ENCODE results near the gene MPHOSPH8. TPM values are rescaled to one million over a fixed set of nuclear protein-coding genes. Genes with fewer than 3 reads are reported as not detected.

MPHOSPH8 gene
- total RNA-seq, 4 donors from 2014 or later = 41.2 to 53.8 (median 49.3) TPM

DNA sequence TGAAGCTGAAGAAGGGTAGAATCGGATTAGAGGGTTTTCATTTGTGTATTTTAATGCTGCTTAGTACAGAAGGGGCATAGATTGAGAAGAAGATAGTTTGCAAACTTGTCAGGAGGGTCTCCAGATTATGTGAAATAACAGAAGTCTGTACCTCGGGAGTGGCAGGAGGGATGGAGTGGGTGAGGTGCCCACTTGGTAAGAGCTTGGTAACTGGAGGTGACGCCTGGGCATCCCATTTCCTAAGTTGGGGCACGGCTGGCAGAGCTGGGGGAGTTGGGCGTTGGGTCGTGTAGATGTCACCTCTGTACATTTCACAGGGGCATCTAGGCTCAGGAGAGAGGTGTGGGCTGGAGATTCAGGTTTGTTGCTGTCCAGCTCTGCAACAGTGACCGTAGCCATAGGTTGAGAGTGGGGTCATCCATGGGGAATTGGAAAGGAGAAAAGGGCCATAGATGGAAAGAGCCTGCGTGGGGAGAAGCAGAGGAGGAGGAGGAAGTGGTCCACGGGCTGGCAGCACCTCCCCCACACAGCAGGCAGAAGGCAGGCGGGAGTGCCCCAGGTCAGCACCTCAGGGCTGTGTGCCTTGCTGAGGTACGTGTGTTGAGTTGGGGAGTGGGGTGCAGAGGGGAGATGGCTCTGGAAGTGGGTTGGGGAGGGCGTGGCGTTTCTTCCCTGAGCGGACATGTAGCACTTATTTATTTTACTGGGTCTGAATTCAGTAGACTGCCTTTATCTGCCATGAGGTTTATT is 31.2 kb downstream of the MPHOSPH8 start:
- DNase-seq (ENCODE audit: low spot score in 2 of 2) = no peak
- no peak overlapping the region for H3K27ac ChIP-seq
- H3K36me3 ChIP-seq = peaks cover 2 to 98% (median 51%) of the 10 kb centered on the region in 3 donors
- no peak overlapping the region for H3K4me3 ChIP-seq
- TF ChIP-seq, protein P1, sequence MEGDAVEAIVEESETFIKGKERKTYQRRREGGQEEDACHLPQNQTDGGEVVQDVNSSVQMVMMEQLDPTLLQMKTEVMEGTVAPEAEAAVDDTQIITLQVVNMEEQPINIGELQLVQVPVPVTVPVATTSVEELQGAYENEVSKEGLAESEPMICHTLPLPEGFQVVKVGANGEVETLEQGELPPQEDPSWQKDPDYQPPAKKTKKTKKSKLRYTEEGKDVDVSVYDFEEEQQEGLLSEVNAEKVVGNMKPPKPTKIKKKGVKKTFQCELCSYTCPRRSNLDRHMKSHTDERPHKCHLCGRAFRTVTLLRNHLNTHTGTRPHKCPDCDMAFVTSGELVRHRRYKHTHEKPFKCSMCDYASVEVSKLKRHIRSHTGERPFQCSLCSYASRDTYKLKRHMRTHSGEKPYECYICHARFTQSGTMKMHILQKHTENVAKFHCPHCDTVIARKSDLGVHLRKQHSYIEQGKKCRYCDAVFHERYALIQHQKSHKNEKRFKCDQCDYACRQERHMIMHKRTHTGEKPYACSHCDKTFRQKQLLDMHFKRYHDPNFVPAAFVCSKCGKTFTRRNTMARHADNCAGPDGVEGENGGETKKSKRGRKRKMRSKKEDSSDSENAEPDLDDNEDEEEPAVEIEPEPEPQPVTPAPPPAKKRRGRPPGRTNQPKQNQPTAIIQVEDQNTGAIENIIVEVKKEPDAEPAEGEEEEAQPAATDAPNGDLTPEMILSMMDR (IDR thresholded peaks at IDR 0.05) = no peak
- TF ChIP-seq POLR2A (IDR thresholded peaks at IDR 0.05) (no peak), EP300 (IDR thresholded peaks at IDR 0.05) (no peak)
- no peaks in the 10 kb centered on the region for H3K27me3 ChIP-seq
- H3K4me1 ChIP-seq = no peaks in the 10 kb centered on the region
- WGBS, 2 donors = 80 to 83% methylated on average over 14 of the region's 14 CpGs
- no peaks in the 10 kb centered on the region for H3K9me3 ChIP-seq

DNA sequence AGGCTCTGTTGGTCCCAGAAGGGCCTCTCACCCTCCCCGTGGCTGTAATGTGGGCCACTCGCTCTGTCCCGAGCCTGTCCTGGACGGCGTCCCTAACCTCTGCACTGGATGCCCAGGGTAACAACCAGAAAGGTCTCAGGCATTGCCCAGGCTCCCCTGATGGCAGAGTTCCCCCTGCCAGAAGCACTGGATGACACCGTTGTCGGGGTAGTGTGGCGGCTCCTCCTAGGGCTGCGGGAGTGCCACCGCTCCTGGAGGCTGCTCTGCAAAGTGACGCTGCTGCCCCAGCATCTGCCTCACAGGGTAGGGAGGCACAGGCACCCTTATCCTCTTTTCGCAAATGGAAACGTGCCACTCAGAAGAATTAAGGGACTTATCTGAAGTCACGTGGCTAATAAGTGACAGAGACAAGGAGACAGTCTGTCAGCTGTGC is 32.0 kb downstream of the MPHOSPH8 start:
- H3K27ac ChIP-seq = no peak overlapping the region
- WGBS, 2 donors = 79 to 85% methylated on average over 13 to 14 of the region's 14 CpGs
- no peaks in the 10 kb centered on the region for H3K4me1 ChIP-seq
- peaks cover 2 to 100% (median 58%) of the 10 kb centered on the region in 3 donors for H3K36me3 ChIP-seq
- no peak for TF ChIP-seq EP300 (IDR thresholded peaks at IDR 0.05)
- no peak for TF ChIP-seq POLR2A (IDR thresholded peaks at IDR 0.05)
- TF ChIP-seq, protein P1 (IDR thresholded peaks at IDR 0.05) = no peak
- DNase-seq (ENCODE audit: low spot score in 2 of 2) = no peak
- H3K27me3 ChIP-seq = no peaks in the 10 kb centered on the region
- H3K9me3 ChIP-seq = no peaks in the 10 kb centered on the region
- H3K4me3 ChIP-seq = no peak overlapping the region

DNA sequence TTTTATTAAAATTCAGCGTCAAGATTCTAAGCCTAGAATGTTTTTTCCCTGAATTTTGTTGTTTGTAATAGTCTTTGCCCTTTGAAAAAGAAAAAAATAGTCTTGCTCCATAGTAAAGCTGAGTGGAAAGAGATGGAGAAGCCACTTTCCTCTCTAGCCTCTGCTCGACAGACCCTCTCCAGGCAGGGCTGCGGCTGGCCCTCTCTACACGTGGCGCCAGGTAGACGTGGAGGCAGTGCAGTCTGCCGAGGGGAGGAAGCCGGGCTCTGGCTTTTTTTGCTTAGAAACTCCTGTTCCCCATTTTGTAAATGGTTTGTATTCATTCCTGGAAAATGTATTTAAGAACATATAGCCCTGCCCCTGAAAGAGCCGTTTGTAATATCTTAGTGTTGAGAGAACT is 35.3 kb downstream of the MPHOSPH8 start:
- H3K27me3 ChIP-seq = no peaks in the 10 kb centered on the region
- H3K4me3 ChIP-seq = no peak overlapping the region
- WGBS, 2 donors = 89 to 91% methylated on average over 9 of the region's 9 CpGs
- H3K4me1 ChIP-seq = peaks cover 0 to 7% (median 0%) of the 10 kb centered on the region in 4 donors
- H3K27ac ChIP-seq = no peak overlapping the region
- no peak for DNase-seq (ENCODE audit: low spot score in 2 of 2)
- no peaks in the 10 kb centered on the region for H3K9me3 ChIP-seq
- TF ChIP-seq EP300 (IDR thresholded peaks at IDR 0.05) (no peak), POLR2A (IDR thresholded peaks at IDR 0.05) (no peak)
- TF ChIP-seq, protein P1 (IDR thresholded peaks at IDR 0.05) = no peak
- peaks cover 2 to 98% (median 46%) of the 10 kb centered on the region in 3 donors for H3K36me3 ChIP-seq

GRCh38 chr13:19670147-19670546 is 36.7 kb downstream of the MPHOSPH8 start:
- Histone ChIP-seq H3K4me3 (no peak overlapping the region), H3K9me3 (no peaks in the 10 kb centered on the region), H3K27me3 (no peaks in the 10 kb centered on the region), H3K36me3 (peaks cover 8 to 98% (median 41%) of the 10 kb centered on the region in 3 donors), H3K4me1 (peaks cover 0 to 8% (median 0%) of the 10 kb centered on the region in 4 donors), H3K27ac (no peak overlapping the region)
- WGBS, 2 donors = 46 to 62% methylated on average over 3 of the region's 3 CpGs
- no peak for DNase-seq (ENCODE audit: low spot score in 2 of 2)
- TF ChIP-seq, protein P1 (IDR thresholded peaks at IDR 0.05) = no peak
- TF ChIP-seq EP300 (IDR thresholded peaks at IDR 0.05) = no peak
- TF ChIP-seq POLR2A (IDR thresholded peaks at IDR 0.05) = no peak

GRCh38 chr13:19672990-19673389 is 39.5 kb downstream of the MPHOSPH8 start:
- TF ChIP-seq, protein P1 (IDR thresholded peaks at IDR 0.05) = no peak
- TF ChIP-seq POLR2A (IDR thresholded peaks at IDR 0.05) (no peak), EP300 (IDR thresholded peaks at IDR 0.05) (no peak)
- Histone ChIP-seq H3K4me1 (peaks cover 0 to 8% (median 0%) of the 10 kb centered on the region in 4 donors), H3K4me3 (no peak overlapping the region), H3K27ac (peak overlapping the region in 1 of 4 donors; percentile 17), H3K9me3 (no peaks in the 10 kb centered on the region), H3K36me3 (peaks cover 8 to 92% (median 25%) of the 10 kb centered on the region in 3 donors), H3K27me3 (no peaks in the 10 kb centered on the region)
- WGBS, 2 donors = 55 to 58% methylated on average over 5 of the region's 5 CpGs
- DNase-seq (ENCODE audit: low spot score in 2 of 2) = no peak

All from tibial nerve (tissue), 4 donors.